Neural cell (in vitro differentiated cells): Measurements from ENCODE around the gene KCNQ2. TPM values are rescaled to one million over a fixed set of nuclear protein-coding genes. Genes with fewer than 3 reads are reported as not detected.

Experiments used
- H2AFZ ChIP-seq: fragments of 200-600, 300-800 bp; sonication (generic), shearing (Covaris generic); 2 replicates; pipeline ENCODE4 v1.6.0; 2014; ENCODE audit warnings: low read depth, mild to moderate bottlenecking, antibody characterized with exemption, low read length, moderate library complexity
- H3F3A ChIP-seq: fragments of 200-600 bp; shearing (Covaris generic); 2 replicates; pipeline ENCODE4 v1.6.1; 2016; ENCODE audit warnings: mild to moderate bottlenecking, moderate library complexity, mixed read lengths, antibody characterized with exemption, low read length; ENCODE audit not compliant: insufficient read depth, poor library complexity, severe bottlenecking
- H3K27ac ChIP-seq: fragments of 200-600, 300-800 bp; sonication (generic), shearing (Covaris generic); 2 replicates; pipeline ENCODE4 v1.5.1; 2014; ENCODE audit warnings: mild to moderate bottlenecking, low read length, moderate library complexity
- H3K27me3 ChIP-seq: fragments of 300-800, 200-600 bp; sonication (generic), shearing (Covaris generic); 2 replicates; pipeline ENCODE4 v1.6.0; 2014; ENCODE audit warnings: mild to moderate bottlenecking, low read depth, low read length, moderate library complexity; ENCODE audit not compliant: insufficient read depth
- H3K36me3 ChIP-seq: fragments of 300-800, 200-600 bp; sonication (generic), shearing (Covaris generic); 2 replicates; pipeline ENCODE4 v1.5.1; 2014; ENCODE audit warnings: mild to moderate bottlenecking, antibody characterized with exemption, low read length, moderate library complexity; ENCODE audit not compliant: insufficient read depth
- H3K4me2 ChIP-seq: fragments of 300-800, 200-600 bp; sonication (generic), shearing (Covaris generic); 2 replicates; pipeline ENCODE4 v1.6.0; 2014; ENCODE audit warnings: mild to moderate bottlenecking, low read length
- H3K4me3 ChIP-seq: fragments of 300-800, 200-600 bp; sonication (generic), shearing (Covaris generic); 2 replicates; pipeline ENCODE4 v1.5.1; 2014; ENCODE audit warnings: mild to moderate bottlenecking, low read length, moderate library complexity
- H3K79me2 ChIP-seq: fragments of 200-600 bp; shearing (Covaris generic); replicated peaks from 2 replicates; pipeline ENCODE4 v1.6.0; 2014; ENCODE audit warnings: mild to moderate bottlenecking, low read length, moderate library complexity; ENCODE audit not compliant: insufficient read depth
- H3K9ac ChIP-seq: fragments of 300-800, 200-600 bp; sonication (generic), shearing (Covaris generic); 2 replicates; pipeline ENCODE4 v1.6.1; 2016; ENCODE audit warnings: mild to moderate bottlenecking, low read length, mixed read lengths
- H3K9me2 ChIP-seq: fragments of 200-600 bp; shearing (Covaris generic); 2 replicates; pipeline ENCODE4 v1.6.1; 2016; ENCODE audit warnings: mild to moderate bottlenecking, low read length, mixed read lengths; ENCODE audit not compliant: insufficient read depth
- H3K9me3 ChIP-seq: fragments of 200-600, 300-800 bp; sonication (generic), shearing (Covaris generic); 2 replicates; pipeline ENCODE4 v1.6.1; 2016; ENCODE audit warnings: mild to moderate bottlenecking, mixed run types, low read length, moderate library complexity, mixed read lengths
- H4K20me1 ChIP-seq: fragments of 200-600 bp; shearing (Covaris generic); 2 replicates; pipeline ENCODE4 v1.6.1; 2016; ENCODE audit warnings: mild to moderate bottlenecking, mixed run types; ENCODE audit not compliant: insufficient read depth
- EP300 ChIP-seq: fragments of 450-650 bp; conservative IDR thresholded peaks from 2 replicates; pipeline ENCODE4 v1.6.1; 2014; ENCODE audit warnings: antibody characterized with exemption, mild to moderate bottlenecking, moderate library complexity; ENCODE audit not compliant: poor library complexity, severe bottlenecking
- EZH2 ChIP-seq: fragments of 200-600, 300-800 bp; shearing (Covaris generic), sonication (generic); IDR thresholded peaks from 2 replicates; pipeline ENCODE4 v1.6.1; 2014; ENCODE audit warnings: antibody characterized with exemption, low read length, borderline replicate concordance, mild to moderate bottlenecking; ENCODE audit not compliant: insufficient read depth, poor library complexity, severe bottlenecking
- MXI1 ChIP-seq: fragments of 450-650 bp; conservative IDR thresholded peaks from 2 replicates; pipeline ENCODE4 v1.6.1; 2014; ENCODE audit warnings: antibody characterized with exemption, mild to moderate bottlenecking; ENCODE audit not compliant: poor library complexity, severe bottlenecking
- POLR2AphosphoS5 ChIP-seq: IDR thresholded peaks from 2 replicates; pipeline ENCODE4 v1.6.1; 2012
- RAD21 ChIP-seq: fragments of 450-650 bp; conservative IDR thresholded peaks from 2 replicates; pipeline ENCODE4 v1.6.1; 2014; ENCODE audit warnings: antibody characterized with exemption, mild to moderate bottlenecking, moderate library complexity
- SMC3 ChIP-seq: fragments of 450-650 bp; conservative IDR thresholded peaks from 2 replicates; pipeline ENCODE4 v1.6.1; 2014; ENCODE audit warnings: antibody characterized with exemption, mild to moderate bottlenecking, moderate library complexity; ENCODE audit not compliant: poor library complexity
- TAF1 ChIP-seq: IDR thresholded peaks from 2 replicates; pipeline ENCODE4 v1.6.1; 2012; ENCODE audit warnings: low read depth
- polyA plus RNA-seq: library from polyadenylated mRNA; depleted of rRNA; stranded (reverse); fragments of >200 nt; gene quantifications from 2 replicates; pipeline ENCODE4 v1.2.3, GENCODE V29; 2014
- TF ChIP-seq, protein P1 (sequence below): fragments of 450-650 bp; IDR thresholded peaks from 2 replicates; pipeline ENCODE4 v1.5.1; 2014; ENCODE audit warnings: antibody characterized with exemption, mild to moderate bottlenecking, moderate library complexity; ENCODE audit not compliant: poor library complexity, severe bottlenecking
- TF ChIP-seq, protein P2 (sequence below): IDR thresholded peaks from 2 replicates; pipeline ENCODE4 v1.6.1; 2012; ENCODE audit warnings: borderline replicate concordance

KCNQ2 gene
- polyA plus RNA-seq, 1 donor from 2014 or later = 84.7 TPM

DNA sequence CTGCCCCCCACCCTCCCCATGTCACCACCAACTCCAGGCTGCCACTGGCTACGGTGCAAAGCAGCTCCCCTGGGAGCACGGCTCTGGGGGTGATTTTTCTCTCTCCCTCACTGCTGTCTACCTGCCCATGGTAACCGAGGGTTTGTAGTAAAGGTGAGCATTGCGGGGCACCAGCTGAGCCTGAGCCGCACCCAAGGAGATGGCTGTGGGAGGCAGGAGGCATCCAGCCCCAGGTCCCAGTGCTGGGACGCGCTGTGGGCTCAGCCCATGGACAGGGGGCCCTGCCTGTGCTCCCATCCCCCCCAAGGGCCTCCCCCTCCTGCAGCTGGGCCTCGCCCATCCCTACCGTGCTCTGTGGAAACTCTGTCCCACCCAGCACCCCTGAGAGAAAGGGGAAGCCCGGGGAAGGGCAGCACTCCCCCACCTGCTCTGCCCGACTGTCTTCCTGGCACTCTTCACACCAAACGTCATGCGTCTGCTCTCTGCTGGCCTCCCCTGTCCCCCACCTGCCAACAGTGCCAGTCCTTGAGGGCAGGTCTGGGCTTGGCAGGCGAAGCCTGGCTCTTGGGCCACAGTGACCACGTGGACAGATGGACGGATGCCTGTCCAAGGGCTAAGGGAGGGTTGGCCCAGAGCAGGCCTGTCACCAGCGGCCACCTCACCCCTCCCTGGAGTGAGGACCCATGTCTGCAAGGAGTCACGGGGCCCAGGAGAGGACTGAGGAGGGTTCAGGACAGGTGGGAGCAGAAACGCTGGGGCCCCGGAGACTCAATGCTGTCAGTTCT lies 107.5 kb downstream of the KCNQ2 start:
- Histone ChIP-seq H3K9me2 (no peaks in the 10 kb centered on the region), H3K36me3 (no peaks in the 10 kb centered on the region), H3K27ac (no peak overlapping the region), H3K9me3 (no peaks in the 10 kb centered on the region), H3K27me3 (no peaks in the 10 kb centered on the region), H3K4me2 (no peak overlapping the region), H3F3A (no peaks in the 10 kb centered on the region), H3K9ac (no peak overlapping the region), H3K79me2 (no peaks in the 10 kb centered on the region), H4K20me1 (no peaks in the 10 kb centered on the region), H2AFZ (no peak overlapping the region), H3K4me3 (no peak overlapping the region)
- TF ChIP-seq TAF1 (no peak), RAD21 (no peak), EZH2 (no peak), MXI1 (no peak)

DNA sequence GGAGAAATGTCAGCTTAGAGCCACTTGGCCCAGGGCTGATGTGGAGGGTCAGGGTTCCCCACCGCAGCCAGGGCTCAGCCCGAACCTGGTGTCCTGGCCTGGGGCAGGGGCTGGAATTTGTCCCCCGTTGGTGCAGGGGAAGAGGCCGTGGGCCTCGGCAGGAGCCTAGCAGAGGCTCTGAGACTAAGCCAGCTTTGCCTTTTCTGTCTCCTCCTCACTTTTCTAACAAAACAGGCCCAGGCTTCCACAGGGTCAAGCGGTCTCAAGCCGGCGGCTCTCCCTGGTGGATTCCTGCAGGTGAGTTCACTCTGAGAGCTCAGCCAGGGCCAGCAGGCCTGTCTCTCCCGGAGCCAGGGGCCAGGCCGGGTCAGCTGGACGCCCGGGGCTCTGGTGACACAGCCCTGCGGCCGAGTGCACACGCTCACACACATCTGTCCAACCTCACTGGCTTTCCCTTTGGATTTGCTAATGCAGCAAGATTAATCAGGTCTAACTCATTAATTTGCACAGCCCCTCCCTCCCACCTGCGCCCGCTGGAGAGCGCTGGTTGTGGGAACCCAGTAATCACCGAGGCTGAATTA lies 108.4 kb downstream of the KCNQ2 start:
- no peaks in the 10 kb centered on the region for H3F3A ChIP-seq
- H2AFZ ChIP-seq = no peak overlapping the region
- H3K79me2 ChIP-seq = no peaks in the 10 kb centered on the region
- no peaks in the 10 kb centered on the region for H4K20me1 ChIP-seq
- no peak overlapping the region for H3K27ac ChIP-seq
- no peaks in the 10 kb centered on the region for H3K36me3 ChIP-seq
- no peaks in the 10 kb centered on the region for H3K9me3 ChIP-seq
- H3K27me3 ChIP-seq = no peaks in the 10 kb centered on the region
- H3K9me2 ChIP-seq = no peaks in the 10 kb centered on the region
- H3K9ac ChIP-seq = no peak overlapping the region
- H3K4me3 ChIP-seq = no peak overlapping the region
- no peak overlapping the region for H3K4me2 ChIP-seq
- TF ChIP-seq TAF1 (no peak), POLR2AphosphoS5 (no peak), EP300 (no peak), SMC3 (no peak), RAD21 (no peak)
- TF ChIP-seq, protein P1, sequence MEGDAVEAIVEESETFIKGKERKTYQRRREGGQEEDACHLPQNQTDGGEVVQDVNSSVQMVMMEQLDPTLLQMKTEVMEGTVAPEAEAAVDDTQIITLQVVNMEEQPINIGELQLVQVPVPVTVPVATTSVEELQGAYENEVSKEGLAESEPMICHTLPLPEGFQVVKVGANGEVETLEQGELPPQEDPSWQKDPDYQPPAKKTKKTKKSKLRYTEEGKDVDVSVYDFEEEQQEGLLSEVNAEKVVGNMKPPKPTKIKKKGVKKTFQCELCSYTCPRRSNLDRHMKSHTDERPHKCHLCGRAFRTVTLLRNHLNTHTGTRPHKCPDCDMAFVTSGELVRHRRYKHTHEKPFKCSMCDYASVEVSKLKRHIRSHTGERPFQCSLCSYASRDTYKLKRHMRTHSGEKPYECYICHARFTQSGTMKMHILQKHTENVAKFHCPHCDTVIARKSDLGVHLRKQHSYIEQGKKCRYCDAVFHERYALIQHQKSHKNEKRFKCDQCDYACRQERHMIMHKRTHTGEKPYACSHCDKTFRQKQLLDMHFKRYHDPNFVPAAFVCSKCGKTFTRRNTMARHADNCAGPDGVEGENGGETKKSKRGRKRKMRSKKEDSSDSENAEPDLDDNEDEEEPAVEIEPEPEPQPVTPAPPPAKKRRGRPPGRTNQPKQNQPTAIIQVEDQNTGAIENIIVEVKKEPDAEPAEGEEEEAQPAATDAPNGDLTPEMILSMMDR = no peak
- TF ChIP-seq, protein P2, sequence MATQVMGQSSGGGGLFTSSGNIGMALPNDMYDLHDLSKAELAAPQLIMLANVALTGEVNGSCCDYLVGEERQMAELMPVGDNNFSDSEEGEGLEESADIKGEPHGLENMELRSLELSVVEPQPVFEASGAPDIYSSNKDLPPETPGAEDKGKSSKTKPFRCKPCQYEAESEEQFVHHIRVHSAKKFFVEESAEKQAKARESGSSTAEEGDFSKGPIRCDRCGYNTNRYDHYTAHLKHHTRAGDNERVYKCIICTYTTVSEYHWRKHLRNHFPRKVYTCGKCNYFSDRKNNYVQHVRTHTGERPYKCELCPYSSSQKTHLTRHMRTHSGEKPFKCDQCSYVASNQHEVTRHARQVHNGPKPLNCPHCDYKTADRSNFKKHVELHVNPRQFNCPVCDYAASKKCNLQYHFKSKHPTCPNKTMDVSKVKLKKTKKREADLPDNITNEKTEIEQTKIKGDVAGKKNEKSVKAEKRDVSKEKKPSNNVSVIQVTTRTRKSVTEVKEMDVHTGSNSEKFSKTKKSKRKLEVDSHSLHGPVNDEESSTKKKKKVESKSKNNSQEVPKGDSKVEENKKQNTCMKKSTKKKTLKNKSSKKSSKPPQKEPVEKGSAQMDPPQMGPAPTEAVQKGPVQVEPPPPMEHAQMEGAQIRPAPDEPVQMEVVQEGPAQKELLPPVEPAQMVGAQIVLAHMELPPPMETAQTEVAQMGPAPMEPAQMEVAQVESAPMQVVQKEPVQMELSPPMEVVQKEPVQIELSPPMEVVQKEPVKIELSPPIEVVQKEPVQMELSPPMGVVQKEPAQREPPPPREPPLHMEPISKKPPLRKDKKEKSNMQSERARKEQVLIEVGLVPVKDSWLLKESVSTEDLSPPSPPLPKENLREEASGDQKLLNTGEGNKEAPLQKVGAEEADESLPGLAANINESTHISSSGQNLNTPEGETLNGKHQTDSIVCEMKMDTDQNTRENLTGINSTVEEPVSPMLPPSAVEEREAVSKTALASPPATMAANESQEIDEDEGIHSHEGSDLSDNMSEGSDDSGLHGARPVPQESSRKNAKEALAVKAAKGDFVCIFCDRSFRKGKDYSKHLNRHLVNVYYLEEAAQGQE = no peak
